Liver (tissue), 10 donors: Measurements from ENCODE around the gene CCDC201. TPM values are rescaled to one million over a fixed set of nuclear protein-coding genes. Genes with fewer than 3 reads are reported as not detected.
"Not testable (repeated sequence)": the region's sequence is repeated elsewhere in the genome, so short reads cannot be mapped to it uniquely, and the experiment has no call there.

ENCODE experiments used
- DNase-seq: peaks from one replicate; pipeline ENCODE4 v3.0.0-alpha.2; 2017; ENCODE audit warnings: low spot score
- H3K27ac ChIP-seq, 2 donors: one replicate each; pipeline ENCODE4 v1.7.0; 2013; ENCODE audit warnings: inconsistent platforms in 2 of 2, low read length in 2 of 2, control low read depth in 1 of 2, low read depth in 1 of 2, mild to moderate bottlenecking in 1 of 2
- H3K27me3 ChIP-seq, 4 donors: one replicate each; pipeline versions ENCODE4 v1.6.1 to v1.7.0; 2013; ENCODE audit warnings: low read length in 3 of 4, inconsistent platforms in 1 of 4, mild to moderate bottlenecking in 1 of 4, moderate library complexity in 1 of 4; ENCODE audit not compliant: control insufficient read depth in 4 of 4, insufficient read depth in 4 of 4
- H3K36me3 ChIP-seq, 4 donors: one replicate each; pipeline versions ENCODE4 v1.6.1 to v1.7.0; 2013; ENCODE audit warnings: low read length in 3 of 4, mild to moderate bottlenecking in 3 of 4, low read depth in 1 of 4, moderate library complexity in 1 of 4; ENCODE audit not compliant: control insufficient read depth in 4 of 4, insufficient read depth in 3 of 4
- H3K4me1 ChIP-seq, 4 donors: one replicate each; pipeline versions ENCODE4 v1.6.1 to v1.7.0; 2013; ENCODE audit warnings: low read length in 3 of 4, mild to moderate bottlenecking in 3 of 4, moderate library complexity in 1 of 4; ENCODE audit not compliant: control insufficient read depth in 4 of 4, insufficient read depth in 4 of 4
- H3K4me3 ChIP-seq, 3 donors: one replicate each; pipeline versions ENCODE4 v1.6.1 to v1.7.0; 2013; ENCODE audit warnings: low read length in 3 of 3, control low read depth in 1 of 3, low read depth in 1 of 3, mild to moderate bottlenecking in 1 of 3
- H3K9ac ChIP-seq, 2 donors: one replicate each; pipeline ENCODE4 v1.7.0; 2013; ENCODE audit warnings: low read length in 2 of 2, mild to moderate bottlenecking in 2 of 2, moderate library complexity in 2 of 2, control low read depth in 1 of 2, low read depth in 1 of 2
- H3K9me3 ChIP-seq, 4 donors: one replicate each; pipeline versions ENCODE4 v1.6.1 to v1.7.0; 2013; ENCODE audit warnings: low read length in 3 of 4; ENCODE audit not compliant: control insufficient read depth in 4 of 4
- HNF4G ChIP-seq: IDR thresholded peaks from 2 replicates; pipeline ENCODE4 v1.6.1; 2016; ENCODE audit warnings: antibody characterized with exemption
- RXRA ChIP-seq, 2 donors: IDR thresholded peaks; 2 replicates each; pipeline ENCODE4 v1.6.1; 2017 to 2018; ENCODE audit warnings: antibody characterized with exemption in 2 of 2, mild to moderate bottlenecking in 1 of 2
- YY1 ChIP-seq: IDR thresholded peaks from 2 replicates; pipeline ENCODE4 v1.6.1; 2016; ENCODE audit warnings: antibody characterized with exemption, mild to moderate bottlenecking
- WGBS: extraction: QIAGEN DNeasy Blood & Tissue Kit; methylation state at CpG from one replicate; pipeline ENCODE4 v1.1.7; 2013; 5-methylcytosine and 5-hydroxymethylcytosine counted together
- polyA plus RNA-seq, 2 donors: library from polyadenylated mRNA; stranded (reverse) in 1 of 2; unstranded in 1 of 2; fragments of 200-250 nt in 1 of 2; fragments of >200 nt in 1 of 2; fragmentation: Nextera tagmentation in 1 of 2; extraction: Ambion mirVana in 1 of 2; gene quantifications; one replicate each; pipeline versions ENCODE4 v1.2.1 to v1.2.3, GENCODE V29; 2013 to 2015
- small RNA-seq: library from RNA; depleted of rRNA; stranded (forward); fragments of <200 nt; gene quantifications from one replicate; pipeline ENCODE3, GENCODE V24; 2014
- total RNA-seq, 2 donors: library from RNA; depleted of rRNA; stranded (reverse); fragments of >200 nt; gene quantifications; one replicate each; pipeline ENCODE4 v1.2.3, GENCODE V29; 2014
- TF ChIP-seq, protein P1 (sequence below): fragments of 150-350 bp; IDR thresholded peaks from 2 replicates; pipeline ENCODE4 v1.5.1; 2017; ENCODE audit warnings: improper control_type of control experiment, low read depth, low read length; ENCODE audit not compliant: missing input control
- TF ChIP-seq, protein P2 (sequence below): IDR thresholded peaks from 2 replicates; pipeline ENCODE4 v1.6.1; 2016; ENCODE audit warnings: antibody characterized with exemption
- TF ChIP-seq, protein P3 (sequence below): IDR thresholded peaks from 2 replicates; pipeline ENCODE4 v1.6.1; 2016; ENCODE audit warnings: antibody characterized with exemption
- donor health status: healthy.
- donor health status: healthy.
- donor health status: healthy.
- donor health status: healthy.
- donor health status: healthy.

Gene CCDC201
- total and polyA plus RNA-seq, 4 donors: not detected

DNA sequence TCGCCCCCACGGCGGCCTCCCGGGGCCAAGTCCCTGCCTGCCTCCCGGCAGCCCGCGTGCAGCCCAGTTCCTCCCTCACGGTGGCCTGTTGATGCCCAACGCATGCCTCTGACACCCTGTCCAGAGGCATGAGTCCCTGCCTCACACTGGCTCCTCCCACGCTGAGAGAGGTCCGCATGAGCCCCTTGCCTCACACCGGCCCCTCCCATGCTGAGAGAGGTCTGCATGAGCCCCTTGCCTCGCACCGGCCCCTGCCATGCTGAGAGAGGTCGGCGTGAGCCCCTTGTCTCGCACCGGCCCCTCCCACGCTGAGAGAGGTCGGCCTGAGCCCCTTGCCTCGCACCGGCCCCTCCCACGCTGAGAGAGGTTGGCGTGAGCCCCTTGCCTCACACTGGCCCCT is 59.9 kb downstream of the CCDC201 start (continued):
- TF ChIP-seq, protein P1, sequence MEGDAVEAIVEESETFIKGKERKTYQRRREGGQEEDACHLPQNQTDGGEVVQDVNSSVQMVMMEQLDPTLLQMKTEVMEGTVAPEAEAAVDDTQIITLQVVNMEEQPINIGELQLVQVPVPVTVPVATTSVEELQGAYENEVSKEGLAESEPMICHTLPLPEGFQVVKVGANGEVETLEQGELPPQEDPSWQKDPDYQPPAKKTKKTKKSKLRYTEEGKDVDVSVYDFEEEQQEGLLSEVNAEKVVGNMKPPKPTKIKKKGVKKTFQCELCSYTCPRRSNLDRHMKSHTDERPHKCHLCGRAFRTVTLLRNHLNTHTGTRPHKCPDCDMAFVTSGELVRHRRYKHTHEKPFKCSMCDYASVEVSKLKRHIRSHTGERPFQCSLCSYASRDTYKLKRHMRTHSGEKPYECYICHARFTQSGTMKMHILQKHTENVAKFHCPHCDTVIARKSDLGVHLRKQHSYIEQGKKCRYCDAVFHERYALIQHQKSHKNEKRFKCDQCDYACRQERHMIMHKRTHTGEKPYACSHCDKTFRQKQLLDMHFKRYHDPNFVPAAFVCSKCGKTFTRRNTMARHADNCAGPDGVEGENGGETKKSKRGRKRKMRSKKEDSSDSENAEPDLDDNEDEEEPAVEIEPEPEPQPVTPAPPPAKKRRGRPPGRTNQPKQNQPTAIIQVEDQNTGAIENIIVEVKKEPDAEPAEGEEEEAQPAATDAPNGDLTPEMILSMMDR: no peak
- TF ChIP-seq YY1: no peak
- TF ChIP-seq, protein P2, sequence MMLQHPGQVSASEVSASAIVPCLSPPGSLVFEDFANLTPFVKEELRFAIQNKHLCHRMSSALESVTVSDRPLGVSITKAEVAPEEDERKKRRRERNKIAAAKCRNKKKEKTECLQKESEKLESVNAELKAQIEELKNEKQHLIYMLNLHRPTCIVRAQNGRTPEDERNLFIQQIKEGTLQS: no peak
- TF ChIP-seq, protein P3, sequence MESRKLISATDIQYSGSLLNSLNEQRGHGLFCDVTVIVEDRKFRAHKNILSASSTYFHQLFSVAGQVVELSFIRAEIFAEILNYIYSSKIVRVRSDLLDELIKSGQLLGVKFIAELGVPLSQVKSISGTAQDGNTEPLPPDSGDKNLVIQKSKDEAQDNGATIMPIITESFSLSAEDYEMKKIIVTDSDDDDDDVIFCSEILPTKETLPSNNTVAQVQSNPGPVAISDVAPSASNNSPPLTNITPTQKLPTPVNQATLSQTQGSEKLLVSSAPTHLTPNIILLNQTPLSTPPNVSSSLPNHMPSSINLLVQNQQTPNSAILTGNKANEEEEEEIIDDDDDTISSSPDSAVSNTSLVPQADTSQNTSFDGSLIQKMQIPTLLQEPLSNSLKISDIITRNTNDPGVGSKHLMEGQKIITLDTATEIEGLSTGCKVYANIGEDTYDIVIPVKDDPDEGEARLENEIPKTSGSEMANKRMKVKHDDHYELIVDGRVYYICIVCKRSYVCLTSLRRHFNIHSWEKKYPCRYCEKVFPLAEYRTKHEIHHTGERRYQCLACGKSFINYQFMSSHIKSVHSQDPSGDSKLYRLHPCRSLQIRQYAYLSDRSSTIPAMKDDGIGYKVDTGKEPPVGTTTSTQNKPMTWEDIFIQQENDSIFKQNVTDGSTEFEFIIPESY: no peak
- TF ChIP-seq RXRA (IDR thresholded peaks at IDR 0.05): no peak
- no peak for TF ChIP-seq HNF4G

DNA sequence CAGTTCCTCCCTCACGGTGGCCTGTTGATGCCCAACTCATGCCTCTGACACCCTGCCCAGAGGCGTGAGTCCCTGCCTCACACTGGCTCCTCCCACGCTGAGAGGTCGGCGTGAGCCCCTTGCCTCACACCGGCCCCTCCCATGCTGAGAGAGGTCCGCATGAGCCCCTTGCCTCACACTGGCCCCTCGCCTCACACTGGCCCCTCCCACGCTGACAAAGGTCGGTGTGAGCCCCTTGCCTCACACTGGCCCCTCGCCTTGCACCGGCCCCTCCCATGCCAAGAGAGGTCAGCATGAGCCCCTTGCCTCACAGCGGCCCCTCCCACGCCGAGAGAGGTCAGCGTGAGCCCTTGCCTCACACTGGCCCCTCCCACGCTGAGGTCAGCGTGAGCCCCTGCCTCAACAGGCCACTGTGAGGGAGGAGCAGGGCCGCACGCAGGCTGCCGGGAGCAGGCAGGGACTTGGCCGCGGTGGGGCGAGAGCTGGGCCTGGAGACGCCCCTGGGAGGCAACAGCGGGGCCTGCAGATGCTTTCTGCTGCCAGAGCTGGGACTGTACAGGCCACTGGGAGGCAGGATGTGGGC is 61.1 kb downstream of the CCDC201 start:
- 97% methylated on average over 26 of the region's 26 CpGs for WGBS
- H3K27ac ChIP-seq, DNase-seq, H3K27me3 ChIP-seq, H3K9me3 ChIP-seq, H3K4me3 ChIP-seq, H3K9ac ChIP-seq, H3K36me3 ChIP-seq, H3K4me1 ChIP-seq: not testable (repeated sequence)

DNA sequence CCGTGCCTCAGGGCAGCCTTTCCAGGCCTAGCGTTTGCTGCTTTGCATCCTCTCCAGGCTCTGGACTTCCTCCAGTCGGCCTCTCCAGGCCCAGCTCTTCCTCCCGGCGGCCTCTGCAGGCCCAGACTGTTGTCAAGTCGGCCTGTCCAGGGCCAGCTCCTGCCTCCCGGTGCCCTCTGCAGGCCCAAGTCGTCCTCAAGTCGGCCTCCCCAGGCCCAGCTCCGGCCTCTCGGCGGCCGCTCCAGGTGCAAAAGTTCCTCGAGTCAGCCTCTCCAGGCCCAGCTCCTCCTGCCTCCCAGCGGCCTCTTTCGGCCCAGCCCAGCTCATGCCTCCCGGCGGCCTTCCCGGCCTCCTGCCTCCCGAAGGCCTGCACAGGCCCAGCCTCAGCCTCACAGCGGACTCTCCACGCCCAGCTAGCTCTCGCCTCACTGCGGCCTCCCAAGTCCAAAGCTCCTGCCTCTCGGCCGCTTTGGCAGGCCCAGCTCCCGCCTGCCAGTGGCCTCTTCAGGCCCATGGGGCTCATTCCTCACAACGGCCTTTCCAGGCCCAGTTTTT is 62.4 kb downstream of the CCDC201 start:
- not testable (repeated sequence) for H3K27me3 ChIP-seq, H3K4me3 ChIP-seq, H3K4me1 ChIP-seq, H3K36me3 ChIP-seq, H3K27ac ChIP-seq, DNase-seq, H3K9me3 ChIP-seq, H3K9ac ChIP-seq
- WGBS: 96% methylated on average over 27 of the region's 28 CpGs

Small RNAs within 50 kb of the gene (small RNA-seq; reads per million reads assigned to genes)
- gene RNU6-326P: not detected

Other genes starting within 250 kb of the CCDC201 start
- 10 to 100 TPM in 1 of 2 donors, 1 to 10 TPM in 1; 3.5 to 29.3 TPM for gene IGFBP1, start 15.4 kb upstream of the CCDC201 start, total RNA-seq
- gene IGFBP1, start 15.4 kb upstream of the CCDC201 start, polyA plus RNA-seq: 100 to 1,000 TPM in 1 of 2 donors, 10 to 100 TPM in 1; 97.9 to 234 TPM
- gene IGFBP3, start 48.2 kb upstream of the CCDC201 start, total RNA-seq: 100 to 1,000 TPM in 1 of 2 donors, 10 to 100 TPM in 1; 87.0 to 214 TPM
- gene IGFBP3, start 48.2 kb upstream of the CCDC201 start, polyA plus RNA-seq: 100 to 1,000 TPM; 151 to 244 TPM